Erythroblast (primary cell): ENCODE data around the gene CDC27.
"Not testable (repeated sequence)": the region's sequence is repeated elsewhere in the genome, so short reads cannot be mapped to it uniquely, and the experiment has no call there.

Source experiments
- GATA1 ChIP-seq: IDR thresholded peaks from 2 replicates; pipeline ENCODE4 v1.6.1; 2011; ENCODE audit warnings: low read depth, mild to moderate bottlenecking, control low read depth, low read length, moderate library complexity
- POLR2A ChIP-seq: IDR thresholded peaks from 2 replicates; pipeline ENCODE4 v1.6.1; 2011; ENCODE audit warnings: mild to moderate bottlenecking, low read length

- TF ChIP-seq POLR2A, GATA1: not testable (repeated sequence)
Observed at GRCh38 chr17:47134354-47134753, 54.7 kb downstream of the CDC27 start.
